Progenitor cell of endocrine pancreas (in vitro differentiated cells): Measurements from ENCODE around the gene RBMXL3. TPM values are rescaled to one million over a fixed set of nuclear protein-coding genes. Genes with fewer than 3 reads are reported as not detected.

Experiments
- DNase-seq: peaks from one replicate; pipeline ENCODE4 v3.0.0; 2021; ENCODE audit warnings: low spot score; ENCODE audit not compliant: unreplicated experiment
- H3K27ac Mint-ChIP-seq: 2 replicates; pipeline ENCODE4 v1.8.0; 2021; ENCODE audit warnings: mild to moderate bottlenecking, moderate library complexity, mixed read lengths
- H3K27me3 Mint-ChIP-seq: 2 replicates; pipeline ENCODE4 v1.8.0; 2021; ENCODE audit warnings: mixed read lengths
- H3K36me3 Mint-ChIP-seq: 2 replicates; pipeline ENCODE4 v1.8.0; 2022; ENCODE audit warnings: mixed read lengths; ENCODE audit not compliant: insufficient read depth
- H3K4me1 Mint-ChIP-seq: 2 replicates; pipeline ENCODE4 v1.8.0; 2021; ENCODE audit warnings: low read depth, mixed read lengths
- H3K4me3 Mint-ChIP-seq: 2 replicates; pipeline ENCODE4 v1.8.0; 2021; ENCODE audit warnings: low read depth, mild to moderate bottlenecking, moderate library complexity, mixed read lengths
- H3K9me3 Mint-ChIP-seq: 2 replicates; pipeline ENCODE4 v1.8.0; 2021; ENCODE audit warnings: low read depth, mixed read lengths
- total RNA-seq: library from RNA; stranded (reverse); gene quantifications from 2 replicates; pipeline ENCODE4 v1.2.1, GENCODE V29; 2021
- TF ChIP-seq, protein P1 (sequence below): fragments of 200-600 bp; sonication (generic); IDR thresholded peaks from one replicate; pipeline ENCODE4 v1.5.0; 2021; ENCODE audit warnings: antibody characterized with exemption, mild to moderate bottlenecking; ENCODE audit not compliant: unreplicated experiment

The RBMXL3 gene
- total RNA-seq, 1 donor from 2014 or later: not detected

DNA sequence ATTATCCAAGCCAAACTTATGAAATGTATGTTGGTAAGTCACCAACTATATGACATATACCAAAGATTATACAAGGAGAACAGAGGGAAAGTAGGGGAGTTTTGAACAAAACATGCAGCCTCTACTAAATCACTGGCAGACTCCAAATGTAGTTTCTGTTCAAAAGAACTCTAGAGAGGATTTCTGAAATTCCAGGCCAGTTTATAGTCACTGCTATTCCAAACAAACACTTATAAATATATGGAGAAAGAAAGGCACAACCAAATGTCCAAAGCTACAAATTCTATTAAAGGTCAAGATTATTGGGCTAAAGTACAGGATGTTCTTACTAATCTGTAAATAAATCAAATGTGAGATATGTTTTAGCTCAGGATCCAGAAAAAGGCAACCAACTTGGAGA, 47.4 kb downstream of the RBMXL3 start:
- Mint-ChIP-seq H3K27ac (no peak overlapping the region), H3K36me3 (no peaks in the 10 kb centered on the region), H3K27me3 (no peaks in the 10 kb centered on the region), H3K4me3 (no peak overlapping the region), H3K9me3 (no peaks in the 10 kb centered on the region), H3K4me1 (peaks cover 18% of the 10 kb centered on the region)
- DNase-seq: no peak
- TF ChIP-seq, protein P1, sequence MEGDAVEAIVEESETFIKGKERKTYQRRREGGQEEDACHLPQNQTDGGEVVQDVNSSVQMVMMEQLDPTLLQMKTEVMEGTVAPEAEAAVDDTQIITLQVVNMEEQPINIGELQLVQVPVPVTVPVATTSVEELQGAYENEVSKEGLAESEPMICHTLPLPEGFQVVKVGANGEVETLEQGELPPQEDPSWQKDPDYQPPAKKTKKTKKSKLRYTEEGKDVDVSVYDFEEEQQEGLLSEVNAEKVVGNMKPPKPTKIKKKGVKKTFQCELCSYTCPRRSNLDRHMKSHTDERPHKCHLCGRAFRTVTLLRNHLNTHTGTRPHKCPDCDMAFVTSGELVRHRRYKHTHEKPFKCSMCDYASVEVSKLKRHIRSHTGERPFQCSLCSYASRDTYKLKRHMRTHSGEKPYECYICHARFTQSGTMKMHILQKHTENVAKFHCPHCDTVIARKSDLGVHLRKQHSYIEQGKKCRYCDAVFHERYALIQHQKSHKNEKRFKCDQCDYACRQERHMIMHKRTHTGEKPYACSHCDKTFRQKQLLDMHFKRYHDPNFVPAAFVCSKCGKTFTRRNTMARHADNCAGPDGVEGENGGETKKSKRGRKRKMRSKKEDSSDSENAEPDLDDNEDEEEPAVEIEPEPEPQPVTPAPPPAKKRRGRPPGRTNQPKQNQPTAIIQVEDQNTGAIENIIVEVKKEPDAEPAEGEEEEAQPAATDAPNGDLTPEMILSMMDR: no peak

DNA sequence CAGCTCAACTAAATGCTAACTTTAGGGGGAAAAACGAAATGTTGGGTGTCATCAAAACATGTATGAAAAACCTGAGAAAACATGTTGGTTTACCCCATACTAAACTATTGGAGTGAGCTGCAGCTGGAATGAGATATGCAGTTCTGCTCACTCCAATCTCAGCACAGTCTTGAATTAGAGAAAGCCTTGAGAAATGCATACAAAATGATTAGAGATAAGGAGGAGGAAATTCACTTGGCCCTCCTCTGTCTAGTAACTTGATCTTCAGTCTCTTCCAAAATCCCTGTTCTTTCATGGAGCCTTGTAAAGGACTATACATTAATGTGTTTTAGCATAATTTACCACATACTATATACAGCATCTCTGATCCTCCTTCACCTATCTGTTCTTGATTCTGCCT, 47.8 kb downstream of the RBMXL3 start:
- Mint-ChIP-seq H3K27me3 (no peaks in the 10 kb centered on the region), H3K9me3 (no peaks in the 10 kb centered on the region), H3K36me3 (no peaks in the 10 kb centered on the region), H3K4me3 (no peak overlapping the region), H3K27ac (no peak overlapping the region), H3K4me1 (peaks cover 14% of the 10 kb centered on the region)
- no peak for DNase-seq
- TF ChIP-seq, protein P1: no peak

Other genes starting within 250 kb of the RBMXL3 start
- not detected in 2 replicates for gene IL13RA2, start 171.8 kb upstream of the RBMXL3 start, total RNA-seq
- 14.4 and 16.9 TPM in 2 replicates for gene LRCH2, start 44.7 kb downstream of the RBMXL3 start, total RNA-seq
- not detected in 2 replicates for gene LUZP4, start 100.3 kb downstream of the RBMXL3 start, total RNA-seq